HepG2 (cell line): Measurements from ENCODE around the gene NSUN6. TPM values are rescaled to one million over a fixed set of nuclear protein-coding genes. Genes with fewer than 3 reads are reported as not detected.

ENCODE experiments used
- ARNT ChIP-seq: fragments of 450-650 bp; IDR thresholded peaks from 2 replicates; pipeline ENCODE4 v1.6.1; 2017
- BHLHE40 ChIP-seq: IDR thresholded peaks from 2 replicates; pipeline ENCODE4 v1.6.1; 2011; ENCODE audit warnings: low read length, improper control_type of control experiment
- BRCA1 ChIP-seq: sonication (generic); formaldehyde crosslinking; IDR thresholded peaks from 2 replicates; pipeline ENCODE4 v1.4.0; 2020; ENCODE audit warnings: missing genetic modification reagents
- GATAD2A ChIP-seq: IDR thresholded peaks from 2 replicates; pipeline ENCODE4 v1.6.1; 2016
- IRF2 ChIP-seq: IDR thresholded peaks from 2 replicates; pipeline ENCODE4 v1.6.1; 2018; ENCODE audit warnings: missing genetic modification reagents, missing compliant biosample characterization
- MED1 ChIP-seq: sonication (generic); formaldehyde crosslinking; IDR thresholded peaks from 2 replicates; pipeline ENCODE4 v1.4.0; 2020; ENCODE audit warnings: missing genetic modification reagents
- MXD4 ChIP-seq: IDR thresholded peaks from 2 replicates; pipeline ENCODE4 v1.6.1; 2016; ENCODE audit warnings: mild to moderate bottlenecking, missing biosample characterization, missing genetic modification reagents
- MYNN ChIP-seq: sonication (generic); formaldehyde crosslinking; IDR thresholded peaks from 2 replicates; pipeline ENCODE4 v1.4.0; 2020; ENCODE audit warnings: mild to moderate bottlenecking, low read depth, missing genetic modification reagents
- NCOA1 ChIP-seq: sonication (generic); formaldehyde crosslinking; IDR thresholded peaks from 2 replicates; pipeline ENCODE4 v1.9.0; 2021; ENCODE audit warnings: missing genetic modification reagents
- PAX8 ChIP-seq: sonication (generic); formaldehyde crosslinking; IDR thresholded peaks from 2 replicates; pipeline ENCODE4 v1.8.0; 2022; ENCODE audit warnings: mild to moderate bottlenecking, missing genetic modification reagents, borderline replicate concordance
- PHF5A ChIP-seq: IDR thresholded peaks from one replicate; pipeline ENCODE4 v1.6.1; 2018; ENCODE audit warnings: low read depth, missing genetic modification reagents; ENCODE audit not compliant: unreplicated experiment
- POGZ ChIP-seq: sonication (generic); formaldehyde crosslinking; IDR thresholded peaks from 2 replicates; pipeline ENCODE4 v1.4.0; 2020; ENCODE audit warnings: mild to moderate bottlenecking, missing genetic modification reagents
- RBM22 ChIP-seq: fragments of 200-400 bp; formaldehyde crosslinking; optimal IDR thresholded peaks from 2 replicates; pipeline ENCODE3; 2017; ENCODE audit warnings: mild to moderate bottlenecking, low read length, moderate library complexity
- SMAD3 ChIP-seq: sonication (generic); formaldehyde crosslinking; IDR thresholded peaks from 2 replicates; pipeline ENCODE4 v1.4.0; 2020; ENCODE audit warnings: missing genetic modification reagents
- SRSF1 ChIP-seq: fragments of 200-400 bp; formaldehyde crosslinking; optimal IDR thresholded peaks from 2 replicates; pipeline ENCODE3; 2017; ENCODE audit warnings: mild to moderate bottlenecking, low read depth, low read length, moderate library complexity
- TP53 ChIP-seq: sonication (generic); formaldehyde crosslinking; conservative IDR thresholded peaks from 2 replicates; pipeline ENCODE4 v1.4.0; 2020; ENCODE audit warnings: missing genetic modification reagents
- TSC22D2 ChIP-seq: sonication (generic); formaldehyde crosslinking; IDR thresholded peaks from 2 replicates; pipeline ENCODE4 v1.5.1; 2020; ENCODE audit warnings: missing genetic modification reagents, mild to moderate bottlenecking, borderline replicate concordance
- ZC3H13 ChIP-seq: sonication (generic); formaldehyde crosslinking; IDR thresholded peaks from 2 replicates; pipeline ENCODE4 v1.8.1; 2023; ENCODE audit warnings: mild to moderate bottlenecking, missing genetic modification reagents, moderate library complexity
- ZNF335 ChIP-seq: sonication (generic); formaldehyde crosslinking; IDR thresholded peaks from 2 replicates; pipeline ENCODE4 v1.4.0; 2020; ENCODE audit warnings: missing genetic modification reagents
- ZNF468 ChIP-seq: sonication (generic); formaldehyde crosslinking; IDR thresholded peaks from 2 replicates; pipeline ENCODE4 v1.8.0; 2022; ENCODE audit warnings: mild to moderate bottlenecking, moderate library complexity, missing genetic modification reagents
- ZNF562 ChIP-seq: sonication (generic); formaldehyde crosslinking; IDR thresholded peaks from 2 replicates; pipeline ENCODE4 v1.8.0; 2022; ENCODE audit warnings: missing genetic modification reagents, borderline replicate concordance
- ZNF672 ChIP-seq: sonication (generic); formaldehyde crosslinking; IDR thresholded peaks from 2 replicates; pipeline ENCODE4 v1.8.1; 2022; ENCODE audit warnings: missing genetic modification reagents
- ZNF678 ChIP-seq: sonication (generic); formaldehyde crosslinking; IDR thresholded peaks from 2 replicates; pipeline ENCODE4 v1.4.0; 2020; ENCODE audit warnings: mild to moderate bottlenecking, missing genetic modification reagents
- ZNF746 ChIP-seq: sonication (generic); formaldehyde crosslinking; IDR thresholded peaks from 2 replicates; pipeline ENCODE4 v1.8.0; 2022; ENCODE audit warnings: mild to moderate bottlenecking, missing genetic modification reagents
- polyA plus RNA-seq, 8 experiments: library from polyadenylated mRNA; depleted of rRNA in 3 of 8; stranded (reverse) in 7 of 8; unstranded in 1 of 8; fragments of >200 nt; fragmentation: Illumina TruSeq in 4 of 8; extraction: Trizol in 4 of 8; gene quantifications; 2 replicates each; pipeline versions ENCODE4 v1.2.1 to v1.2.3, GENCODE V29; 2011 to 2016; ENCODE audit warnings: low read depth in 4 of 8, missing spikeins in 1 of 8, mixed read lengths in 1 of 8; ENCODE audit not compliant: insufficient read depth in 1 of 8
- total RNA-seq, 5 experiments: library from RNA; depleted of rRNA; stranded (reverse); fragments of >200 nt; fragmentation: Illumina TruSeq; extraction: Trizol; gene quantifications; 2 replicates each; pipeline ENCODE4 v1.2.3, GENCODE V29; 2016; ENCODE audit warnings: low read depth in 1 of 5
- TF ChIP-seq, protein P1 (sequence below): sonication (generic); formaldehyde crosslinking; IDR thresholded peaks from 2 replicates; pipeline ENCODE4 v1.4.0; 2020; ENCODE audit warnings: missing genetic modification reagents
- TF ChIP-seq, protein P2 (sequence below): sonication (generic); formaldehyde crosslinking; IDR thresholded peaks from 2 replicates; pipeline ENCODE4 v1.4.0; 2020; ENCODE audit warnings: missing genetic modification reagents
- TF ChIP-seq, protein P3 (sequence below): sonication (generic); formaldehyde crosslinking; IDR thresholded peaks from 2 replicates; pipeline ENCODE4; 2020; ENCODE audit warnings: missing genetic modification reagents, mild to moderate bottlenecking, borderline replicate concordance

The NSUN6 gene
- total and polyA plus RNA-seq, 2 of the 13 experiments (the other 11 are each of a cell fraction or from before 2014, with no cell fraction given) = 17.2 to 19.3 TPM

DNA sequence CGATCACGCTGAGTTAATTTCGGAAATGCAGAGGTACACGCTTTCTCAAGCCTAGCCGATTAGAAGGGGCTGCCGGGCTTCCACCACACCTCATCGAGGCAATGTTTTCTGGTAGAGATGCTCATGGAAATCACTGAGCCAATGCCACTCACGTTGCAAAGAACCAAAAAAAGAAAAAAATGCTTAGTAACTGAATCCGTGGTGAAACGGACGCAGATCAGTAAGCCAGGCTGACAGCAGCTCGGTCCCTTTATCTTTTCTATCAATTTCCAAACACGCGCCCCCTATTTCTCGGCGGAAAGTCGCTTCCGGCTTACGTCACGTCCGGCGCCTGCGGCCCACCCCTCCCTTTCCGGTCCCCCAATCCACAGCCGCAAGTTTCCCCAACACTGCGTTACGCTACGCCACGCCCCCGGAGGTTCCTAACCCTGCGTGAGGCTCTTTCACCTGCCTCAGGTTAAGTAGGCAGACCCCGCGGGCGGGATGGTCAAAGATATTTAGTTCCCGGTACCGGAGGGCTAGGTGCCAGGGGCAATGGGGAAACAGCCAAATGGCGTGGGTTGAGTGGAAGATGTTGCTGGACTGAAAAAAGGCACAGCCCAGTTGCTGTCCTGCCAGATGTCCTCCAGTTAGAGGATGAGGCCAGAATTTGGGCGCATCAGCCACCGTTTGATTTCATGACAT is at the start of gene NSUN6 (continued):
- TF ChIP-seq, protein P1, sequence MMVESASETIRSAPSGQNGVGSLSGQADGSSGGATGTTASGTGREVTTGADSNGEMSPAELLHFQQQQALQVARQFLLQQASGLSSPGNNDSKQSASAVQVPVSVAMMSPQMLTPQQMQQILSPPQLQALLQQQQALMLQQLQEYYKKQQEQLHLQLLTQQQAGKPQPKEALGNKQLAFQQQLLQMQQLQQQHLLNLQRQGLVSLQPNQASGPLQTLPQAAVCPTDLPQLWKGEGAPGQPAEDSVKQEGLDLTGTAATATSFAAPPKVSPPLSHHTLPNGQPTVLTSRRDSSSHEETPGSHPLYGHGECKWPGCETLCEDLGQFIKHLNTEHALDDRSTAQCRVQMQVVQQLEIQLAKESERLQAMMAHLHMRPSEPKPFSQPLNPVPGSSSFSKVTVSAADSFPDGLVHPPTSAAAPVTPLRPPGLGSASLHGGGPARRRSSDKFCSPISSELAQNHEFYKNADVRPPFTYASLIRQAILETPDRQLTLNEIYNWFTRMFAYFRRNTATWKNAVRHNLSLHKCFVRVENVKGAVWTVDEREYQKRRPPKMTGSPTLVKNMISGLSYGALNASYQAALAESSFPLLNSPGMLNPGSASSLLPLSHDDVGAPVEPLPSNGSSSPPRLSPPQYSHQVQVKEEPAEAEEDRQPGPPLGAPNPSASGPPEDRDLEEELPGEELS = peak; percentile 47; the same call in 1 of the 2 replicates
- TF ChIP-seq PAX8 = no peak
- TF ChIP-seq, protein P2, sequence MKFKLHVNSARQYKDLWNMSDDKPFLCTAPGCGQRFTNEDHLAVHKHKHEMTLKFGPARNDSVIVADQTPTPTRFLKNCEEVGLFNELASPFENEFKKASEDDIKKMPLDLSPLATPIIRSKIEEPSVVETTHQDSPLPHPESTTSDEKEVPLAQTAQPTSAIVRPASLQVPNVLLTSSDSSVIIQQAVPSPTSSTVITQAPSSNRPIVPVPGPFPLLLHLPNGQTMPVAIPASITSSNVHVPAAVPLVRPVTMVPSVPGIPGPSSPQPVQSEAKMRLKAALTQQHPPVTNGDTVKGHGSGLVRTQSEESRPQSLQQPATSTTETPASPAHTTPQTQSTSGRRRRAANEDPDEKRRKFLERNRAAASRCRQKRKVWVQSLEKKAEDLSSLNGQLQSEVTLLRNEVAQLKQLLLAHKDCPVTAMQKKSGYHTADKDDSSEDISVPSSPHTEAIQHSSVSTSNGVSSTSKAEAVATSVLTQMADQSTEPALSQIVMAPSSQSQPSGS (CRISPR knock-in tag) = peak; percentile 45; the same call in 1 of the 2 replicates
- peak; percentile 61; the same call in 1 of the 2 replicates for TF ChIP-seq ZNF335 (CRISPR knock-in tag)
- no peak for TF ChIP-seq ZNF468 (CRISPR knock-in tag)
- TF ChIP-seq ZNF746 (CRISPR knock-in tag) = peak; percentile 43; the same call in 1 of the 2 replicates
- TF ChIP-seq BRCA1 (CRISPR knock-in tag) = no peak
- TF ChIP-seq, protein P3, sequence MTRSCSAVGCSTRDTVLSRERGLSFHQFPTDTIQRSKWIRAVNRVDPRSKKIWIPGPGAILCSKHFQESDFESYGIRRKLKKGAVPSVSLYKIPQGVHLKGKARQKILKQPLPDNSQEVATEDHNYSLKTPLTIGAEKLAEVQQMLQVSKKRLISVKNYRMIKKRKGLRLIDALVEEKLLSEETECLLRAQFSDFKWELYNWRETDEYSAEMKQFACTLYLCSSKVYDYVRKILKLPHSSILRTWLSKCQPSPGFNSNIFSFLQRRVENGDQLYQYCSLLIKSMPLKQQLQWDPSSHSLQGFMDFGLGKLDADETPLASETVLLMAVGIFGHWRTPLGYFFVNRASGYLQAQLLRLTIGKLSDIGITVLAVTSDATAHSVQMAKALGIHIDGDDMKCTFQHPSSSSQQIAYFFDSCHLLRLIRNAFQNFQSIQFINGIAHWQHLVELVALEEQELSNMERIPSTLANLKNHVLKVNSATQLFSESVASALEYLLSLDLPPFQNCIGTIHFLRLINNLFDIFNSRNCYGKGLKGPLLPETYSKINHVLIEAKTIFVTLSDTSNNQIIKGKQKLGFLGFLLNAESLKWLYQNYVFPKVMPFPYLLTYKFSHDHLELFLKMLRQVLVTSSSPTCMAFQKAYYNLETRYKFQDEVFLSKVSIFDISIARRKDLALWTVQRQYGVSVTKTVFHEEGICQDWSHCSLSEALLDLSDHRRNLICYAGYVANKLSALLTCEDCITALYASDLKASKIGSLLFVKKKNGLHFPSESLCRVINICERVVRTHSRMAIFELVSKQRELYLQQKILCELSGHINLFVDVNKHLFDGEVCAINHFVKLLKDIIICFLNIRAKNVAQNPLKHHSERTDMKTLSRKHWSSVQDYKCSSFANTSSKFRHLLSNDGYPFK (CRISPR knock-in tag) = peak; percentile 74; the same call in 1 of the 2 replicates
- TF ChIP-seq MXD4 = peak; percentile 71
- TF ChIP-seq RBM22 = no peak
- TF ChIP-seq MED1 (CRISPR knock-in tag) = peak; percentile 56
- no peak for TF ChIP-seq MYNN
- no peak for TF ChIP-seq ZNF562 (CRISPR knock-in tag)
- TF ChIP-seq SRSF1 = peak; percentile 45
- no peak for TF ChIP-seq ZC3H13 (CRISPR knock-in tag)
- TF ChIP-seq ZNF672 = no peak
- no peak for TF ChIP-seq TP53 (CRISPR knock-in tag)
- peak; percentile 91 for TF ChIP-seq POGZ (CRISPR knock-in tag)
- TF ChIP-seq BHLHE40 = no peak
- TF ChIP-seq GATAD2A (CRISPR knock-in tag) = peak; percentile 66
- TF ChIP-seq TSC22D2 = no peak
- no peak for TF ChIP-seq PHF5A (CRISPR knock-in tag)
- no peak; the same call in 1 of the 2 replicates for TF ChIP-seq IRF2 (CRISPR knock-in tag)
- peak; percentile 35; the same call in 1 of the 2 replicates for TF ChIP-seq SMAD3 (CRISPR knock-in tag)
- no peak for TF ChIP-seq ARNT
- no peak for TF ChIP-seq ZNF678 (CRISPR knock-in tag)
- 0 out of 2 replicates have a peak, but pooled peaks have one; percentile 59 for TF ChIP-seq NCOA1 (CRISPR knock-in tag)
